ENCODE data around the gene SARDH.

The SARDH gene

GRCh38 chr9:133760713-133761290, 22.6 kb upstream of the SARDH start:
- Histone ChIP-seq H3K14ac (ENCODE audit: low read length) (no peak overlapping the region), H3K9me3 (ENCODE audit: insufficient read depth, low read depth, low read length) (peaks cover 9% of the 10 kb centered on the region), H4K8ac (ENCODE audit: low read depth, low read length) (no peak overlapping the region), H3K36me3 (ENCODE audit: control insufficient read depth in 1 of 2, insufficient read depth in 2 of 2, low read length in 2 of 2) (peaks cover 52 to 55% of the 10 kb centered on the region in 2 experiments), H2BK120ac (ENCODE audit: insufficient read depth, low read length, poor library complexity) (no peak overlapping the region), H3K18ac (ENCODE audit: low read length) (no peak overlapping the region), H3K4me3 (ENCODE audit: low read depth, low read length) (no peak overlapping the region), H4K91ac (ENCODE audit: low read depth, low read length) (no peak overlapping the region), H3K4me2 (ENCODE audit: low read length) (no peak overlapping the region), H3K79me2 (ENCODE audit: control insufficient read depth, insufficient read depth, low read length, poor library complexity) (no peaks in the 10 kb centered on the region), H2AK5ac (ENCODE audit: low read length) (no peak overlapping the region), H3K27me3 (ENCODE audit: insufficient read depth, low read length) (no peaks in the 10 kb centered on the region), H3K27ac (ENCODE audit: low read depth, low read length) (no peak overlapping the region), H2AFZ (ENCODE audit: insufficient read depth, low read length, poor library complexity) (no peak overlapping the region), H3K4ac (ENCODE audit: low read depth, low read length) (no peak overlapping the region), H3K23ac (ENCODE audit: low read length) (no peak overlapping the region), H2BK12ac (ENCODE audit: low read length) (no peak overlapping the region), H2BK5ac (ENCODE audit: low read depth, low read length, poor library complexity) (no peak overlapping the region), H3K4me1 (ENCODE audit: control insufficient read depth in 1 of 2, insufficient read depth in 2 of 2, low read length in 2 of 2) (no peaks in the 10 kb centered on the region), H4K12ac (ENCODE audit: low read depth, low read length) (no peak overlapping the region), H3K79me1 (ENCODE audit: low read length) (no peaks in the 10 kb centered on the region), H3K9ac (ENCODE audit: low read length) (no peak overlapping the region)
- WGBS (ENCODE audit: extremely low coverage, insufficient coverage, insufficient read length) = no CpG with 5 or more reads among the region's 11 CpGs
- no peak for DNase-seq

- Histone ChIP-seq H3K36me3 (ENCODE audit: control insufficient read depth in 1 of 2, insufficient read depth in 2 of 2, low read length in 2 of 2) (peaks cover 54 to 57% of the 10 kb centered on the region in 2 experiments), H3K79me2 (ENCODE audit: control insufficient read depth, insufficient read depth, low read length, poor library complexity) (no peaks in the 10 kb centered on the region), H2AFZ (ENCODE audit: insufficient read depth, low read length, poor library complexity) (no peak overlapping the region), H3K4ac (ENCODE audit: low read depth, low read length) (no peak overlapping the region), H4K8ac (ENCODE audit: low read depth, low read length) (no peak overlapping the region), H3K4me3 (ENCODE audit: low read depth, low read length) (no peak overlapping the region), H3K79me1 (ENCODE audit: low read length) (no peaks in the 10 kb centered on the region), H4K91ac (ENCODE audit: low read depth, low read length) (no peak overlapping the region), H3K14ac (ENCODE audit: low read length) (no peak overlapping the region), H3K18ac (ENCODE audit: low read length) (no peak overlapping the region), H2BK12ac (ENCODE audit: low read length) (no peak overlapping the region), H3K4me1 (ENCODE audit: control insufficient read depth in 1 of 2, insufficient read depth in 2 of 2, low read length in 2 of 2) (no peaks in the 10 kb centered on the region), H3K27ac (ENCODE audit: low read depth, low read length) (no peak overlapping the region), H4K12ac (ENCODE audit: low read depth, low read length) (no peak overlapping the region), H3K4me2 (ENCODE audit: low read length) (no peak overlapping the region), H2BK5ac (ENCODE audit: low read depth, low read length, poor library complexity) (no peak overlapping the region), H3K9me3 (ENCODE audit: insufficient read depth, low read depth, low read length) (peaks cover 10% of the 10 kb centered on the region), H2BK120ac (ENCODE audit: insufficient read depth, low read length, poor library complexity) (no peak overlapping the region), H3K27me3 (ENCODE audit: insufficient read depth, low read length) (no peaks in the 10 kb centered on the region), H3K23ac (ENCODE audit: low read length) (no peak overlapping the region), H2AK5ac (ENCODE audit: low read length) (no peak overlapping the region), H3K9ac (ENCODE audit: low read length) (no peak overlapping the region)
- no CpG with 5 or more reads among the region's 11 CpGs for WGBS (ENCODE audit: extremely low coverage, insufficient coverage, insufficient read length)
- no peak for DNase-seq
These were observed 21.8 kb upstream of the SARDH start for GRCh38 chr9:133759946-133760345.

- no peak overlapping the region for H2BK120ac ChIP-seq (ENCODE audit: insufficient read depth, low read length, poor library complexity)
- no peak overlapping the region for H2BK5ac ChIP-seq (ENCODE audit: low read depth, low read length, poor library complexity)
- no peak overlapping the region for H3K4me3 ChIP-seq (ENCODE audit: low read depth, low read length)
- no peak overlapping the region for H3K27ac ChIP-seq (ENCODE audit: low read depth, low read length)
- H3K9me3 ChIP-seq (ENCODE audit: insufficient read depth, low read depth, low read length) = peaks cover 10% of the 10 kb centered on the region
- no peaks in the 10 kb centered on the region for H3K79me2 ChIP-seq (ENCODE audit: control insufficient read depth, insufficient read depth, low read length, poor library complexity)
- H3K23ac ChIP-seq (ENCODE audit: low read length) = no peak overlapping the region
- H3K4ac ChIP-seq (ENCODE audit: low read depth, low read length) = no peak overlapping the region
- no peak overlapping the region for H2AK5ac ChIP-seq (ENCODE audit: low read length)
- WGBS (ENCODE audit: extremely low coverage, insufficient coverage, insufficient read length) = no CpG with 5 or more reads among the region's 32 CpGs
- H3K18ac ChIP-seq (ENCODE audit: low read length) = no peak overlapping the region
- no peak overlapping the region for H2BK12ac ChIP-seq (ENCODE audit: low read length)
- H4K91ac ChIP-seq (ENCODE audit: low read depth, low read length) = no peak overlapping the region
- no peak overlapping the region for H3K9ac ChIP-seq (ENCODE audit: low read length)
- H4K8ac ChIP-seq (ENCODE audit: low read depth, low read length) = no peak overlapping the region
- no peaks in the 10 kb centered on the region for H3K79me1 ChIP-seq (ENCODE audit: low read length)
- H3K36me3 ChIP-seq (ENCODE audit: control insufficient read depth in 1 of 2, insufficient read depth in 2 of 2, low read length in 2 of 2) = peaks cover 57% of the 10 kb centered on the region in 2 experiments
- no peak overlapping the region for H4K12ac ChIP-seq (ENCODE audit: low read depth, low read length)
- no peak overlapping the region for H2AFZ ChIP-seq (ENCODE audit: insufficient read depth, low read length, poor library complexity)
- DNase-seq = no peak
- H3K27me3 ChIP-seq (ENCODE audit: insufficient read depth, low read length) = no peaks in the 10 kb centered on the region
- H3K4me2 ChIP-seq (ENCODE audit: low read length) = no peak overlapping the region
- no peak overlapping the region for H3K14ac ChIP-seq (ENCODE audit: low read length)
- H3K4me1 ChIP-seq (ENCODE audit: control insufficient read depth in 1 of 2, insufficient read depth in 2 of 2, low read length in 2 of 2) = no peaks in the 10 kb centered on the region
These were observed 21.2 kb upstream of the SARDH start for GRCh38 chr9:133759146-133759900.

GRCh38 chr9:133758228-133758627, 20.1 kb upstream of the SARDH start:
- no peak for DNase-seq

More at GRCh38 chr9:133758228-133758627, 20.1 kb upstream of the SARDH start:
- Histone ChIP-seq H3K9ac (ENCODE audit: low read length) (no peak overlapping the region), H3K4me1 (ENCODE audit: control insufficient read depth in 1 of 2, insufficient read depth in 2 of 2, low read length in 2 of 2) (no peaks in the 10 kb centered on the region), H3K14ac (ENCODE audit: low read length) (no peak overlapping the region), H3K79me1 (ENCODE audit: low read length) (no peaks in the 10 kb centered on the region), H3K4me3 (ENCODE audit: low read depth, low read length) (no peak overlapping the region), H2BK120ac (ENCODE audit: insufficient read depth, low read length, poor library complexity) (no peak overlapping the region), H3K4ac (ENCODE audit: low read depth, low read length) (no peak overlapping the region), H2BK12ac (ENCODE audit: low read length) (no peak overlapping the region), H4K12ac (ENCODE audit: low read depth, low read length) (no peak overlapping the region), H3K4me2 (ENCODE audit: low read length) (no peak overlapping the region), H4K8ac (ENCODE audit: low read depth, low read length) (no peak overlapping the region), H3K18ac (ENCODE audit: low read length) (no peak overlapping the region), H3K79me2 (ENCODE audit: control insufficient read depth, insufficient read depth, low read length, poor library complexity) (no peaks in the 10 kb centered on the region), H3K36me3 (ENCODE audit: control insufficient read depth in 1 of 2, insufficient read depth in 2 of 2, low read length in 2 of 2) (peaks cover 47 to 48% of the 10 kb centered on the region in 2 experiments), H3K23ac (ENCODE audit: low read length) (no peak overlapping the region), H2BK5ac (ENCODE audit: low read depth, low read length, poor library complexity) (no peak overlapping the region), H4K91ac (ENCODE audit: low read depth, low read length) (no peak overlapping the region), H2AK5ac (ENCODE audit: low read length) (no peak overlapping the region), H3K9me3 (ENCODE audit: insufficient read depth, low read depth, low read length) (peaks cover 12% of the 10 kb centered on the region), H2AFZ (ENCODE audit: insufficient read depth, low read length, poor library complexity) (no peak overlapping the region), H3K27me3 (ENCODE audit: insufficient read depth, low read length) (no peaks in the 10 kb centered on the region), H3K27ac (ENCODE audit: low read depth, low read length) (no peak overlapping the region)
- WGBS (ENCODE audit: extremely low coverage, insufficient coverage, insufficient read length) = no CpG with 5 or more reads among the region's 7 CpGs
